Stimulated activated CD4-positive, alpha-beta T cell treated with anti-CD3 and anti-CD28 coated beads, Interleukin-1b, Interleukin-23, amount 100 ng/mL, for 1 hour (primary cell): ENCODE data around the gene MSI1.

Experiments
- DNase-seq, 2 donors: peaks; one replicate each; pipeline ENCODE4 v3.0.0-alpha.2; 2020; ENCODE audit warnings: low read depth in 2 of 2

Gene MSI1

DNA sequence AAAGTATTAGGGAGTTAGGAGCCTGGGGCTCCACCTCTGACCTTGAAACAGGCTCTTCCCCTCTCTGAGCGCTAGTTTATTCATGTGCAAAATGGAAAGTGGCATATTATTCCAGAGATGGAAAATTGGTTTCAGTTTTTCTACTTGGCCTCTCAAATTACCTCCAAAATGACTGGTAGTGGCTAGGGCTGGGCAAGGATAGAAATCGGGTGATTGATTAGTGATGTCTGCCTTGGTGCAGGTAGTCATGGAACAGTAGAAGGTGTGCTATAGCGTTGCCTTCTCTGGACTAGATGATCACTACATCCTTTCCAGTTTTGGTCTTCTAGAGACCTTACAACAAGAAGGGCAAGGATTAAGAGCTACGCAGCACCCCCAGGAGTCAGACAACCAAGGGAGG, 8.6 kb upstream of the MSI1 start:
- DNase-seq, result no peak

DNA sequence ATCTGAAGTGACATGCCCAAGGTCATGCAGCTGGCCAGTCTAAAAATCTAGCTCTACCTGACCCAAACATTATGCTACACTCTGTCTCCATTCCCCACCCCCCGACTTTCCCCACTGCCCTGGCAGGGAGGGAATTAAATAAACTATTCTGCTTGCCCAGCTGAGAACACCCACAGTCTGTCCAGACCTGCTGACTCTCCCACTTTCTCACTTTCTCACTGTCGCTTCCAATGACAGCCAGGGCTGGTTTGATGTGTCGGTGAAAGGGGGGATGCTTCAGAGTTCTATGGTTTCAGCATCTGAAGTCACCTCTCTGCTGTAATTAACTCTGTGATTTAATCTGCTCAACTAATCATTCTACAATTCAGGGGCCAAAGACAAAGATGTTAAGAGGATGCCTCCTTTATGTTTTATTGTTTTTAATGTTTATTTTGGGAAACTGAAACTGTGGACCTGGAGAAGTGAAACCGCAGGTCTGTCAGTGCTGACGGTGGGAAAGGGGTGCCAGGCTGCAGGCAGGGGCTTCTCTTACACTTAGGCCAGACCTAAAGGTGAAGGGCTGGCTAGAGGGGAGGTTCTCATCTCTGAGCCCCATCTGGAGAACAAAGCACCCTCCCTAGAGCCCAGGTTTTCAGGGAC, 8.1 kb upstream of the MSI1 start:
- DNase-seq, result no peak

DNA sequence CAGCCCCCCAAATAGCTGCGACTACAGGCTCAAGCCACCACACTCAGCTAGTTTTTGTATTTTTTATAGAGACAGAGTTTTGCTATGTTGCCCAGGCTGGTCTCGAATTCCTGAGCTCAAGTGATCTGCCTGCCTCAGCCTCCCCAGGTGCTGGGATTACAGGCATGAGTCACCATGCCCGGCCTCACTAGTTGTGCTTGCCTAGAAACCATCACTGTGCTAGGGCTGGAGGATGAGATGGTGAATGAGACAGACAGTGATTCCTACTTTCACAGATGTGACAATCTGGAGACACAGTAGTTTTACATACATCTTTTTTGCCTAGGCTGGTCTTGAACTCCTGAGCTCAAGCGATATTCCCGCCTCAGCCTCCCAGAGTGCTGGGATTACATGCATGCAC, 7.5 kb upstream of the MSI1 start:
- DNase-seq, result no peak

DNA sequence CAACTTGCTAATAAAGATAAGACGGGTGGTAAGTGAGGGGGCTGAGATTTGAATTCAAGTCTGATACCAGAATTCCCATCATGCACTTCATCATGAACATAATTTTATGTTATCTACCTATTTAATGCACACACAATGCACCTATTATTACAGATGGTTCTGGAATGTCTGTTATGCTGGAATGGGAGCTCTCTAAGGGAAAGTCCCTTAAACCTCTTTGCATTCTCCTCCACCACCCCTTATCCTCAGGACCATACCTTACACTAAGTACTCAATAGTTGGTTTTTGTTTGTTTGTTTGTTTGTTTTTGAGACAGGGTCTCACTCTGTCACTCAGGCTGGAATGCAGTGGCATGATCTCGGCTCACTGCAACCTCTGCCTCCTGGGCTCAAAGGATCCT, 7.0 kb upstream of the MSI1 start:
- no peak for DNase-seq

DNA sequence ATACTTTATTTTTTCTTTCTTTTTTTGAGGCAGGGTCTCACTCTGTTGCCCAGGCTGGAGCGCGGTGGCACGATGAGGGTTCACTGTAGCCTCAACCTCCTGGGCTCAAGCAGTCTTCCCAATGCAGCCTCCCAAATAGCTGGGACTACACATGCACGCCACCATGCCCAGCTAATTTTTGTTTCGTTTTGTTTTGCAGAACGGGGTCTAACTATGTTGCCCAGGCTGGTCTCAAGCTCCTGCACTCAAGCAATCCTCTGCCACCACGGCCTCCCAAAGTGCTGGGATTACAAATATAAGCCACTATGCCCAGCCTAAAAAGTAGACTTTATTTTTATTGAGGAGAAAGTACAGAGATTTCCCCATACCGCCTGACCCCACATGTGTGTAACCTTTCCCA, 4.7 kb upstream of the MSI1 start:
- no peak for DNase-seq

DNA sequence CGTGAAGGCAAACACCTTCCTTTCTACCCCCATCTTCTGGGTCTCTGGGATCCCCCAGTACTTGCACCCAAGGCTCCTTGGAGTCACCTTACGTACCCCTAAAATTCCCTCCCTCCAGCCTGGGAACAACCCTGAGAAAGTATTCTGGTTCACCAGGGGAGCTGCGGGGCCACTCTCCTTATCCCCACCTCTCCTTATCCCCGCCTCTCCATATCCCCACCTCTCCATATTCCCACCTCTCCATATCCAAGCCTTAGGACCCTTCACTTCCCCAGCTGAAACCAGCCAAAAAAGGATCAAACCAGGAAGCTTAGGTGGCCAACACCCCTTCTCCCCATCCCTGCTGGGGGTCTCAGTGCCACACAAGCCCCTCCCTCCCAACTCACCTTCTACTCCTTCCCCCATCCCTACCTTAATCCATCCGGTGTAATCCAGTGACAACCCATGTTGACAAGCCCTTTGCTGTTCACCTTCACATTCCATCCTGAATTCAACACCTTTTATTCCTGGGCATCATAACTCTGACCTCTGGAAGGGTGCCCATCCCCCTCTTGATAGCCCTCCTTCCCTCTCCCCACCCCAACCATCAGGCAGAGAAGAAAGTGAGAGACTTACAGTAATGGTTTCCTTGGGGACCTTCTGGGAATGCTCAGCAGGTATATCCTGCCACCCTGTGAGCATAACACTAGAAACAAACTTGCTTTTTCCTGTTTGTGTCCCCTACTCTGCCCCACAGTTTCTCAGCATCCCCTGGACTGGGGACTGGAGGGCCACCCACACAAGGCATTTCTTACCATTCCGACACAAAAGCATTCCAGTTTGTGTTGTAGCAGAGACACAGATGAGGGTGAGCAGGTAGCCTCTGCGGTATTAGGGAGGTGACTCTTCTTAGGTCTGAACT, 1.6 kb upstream of the MSI1 start:
- DNase-seq, result no peak

DNA sequence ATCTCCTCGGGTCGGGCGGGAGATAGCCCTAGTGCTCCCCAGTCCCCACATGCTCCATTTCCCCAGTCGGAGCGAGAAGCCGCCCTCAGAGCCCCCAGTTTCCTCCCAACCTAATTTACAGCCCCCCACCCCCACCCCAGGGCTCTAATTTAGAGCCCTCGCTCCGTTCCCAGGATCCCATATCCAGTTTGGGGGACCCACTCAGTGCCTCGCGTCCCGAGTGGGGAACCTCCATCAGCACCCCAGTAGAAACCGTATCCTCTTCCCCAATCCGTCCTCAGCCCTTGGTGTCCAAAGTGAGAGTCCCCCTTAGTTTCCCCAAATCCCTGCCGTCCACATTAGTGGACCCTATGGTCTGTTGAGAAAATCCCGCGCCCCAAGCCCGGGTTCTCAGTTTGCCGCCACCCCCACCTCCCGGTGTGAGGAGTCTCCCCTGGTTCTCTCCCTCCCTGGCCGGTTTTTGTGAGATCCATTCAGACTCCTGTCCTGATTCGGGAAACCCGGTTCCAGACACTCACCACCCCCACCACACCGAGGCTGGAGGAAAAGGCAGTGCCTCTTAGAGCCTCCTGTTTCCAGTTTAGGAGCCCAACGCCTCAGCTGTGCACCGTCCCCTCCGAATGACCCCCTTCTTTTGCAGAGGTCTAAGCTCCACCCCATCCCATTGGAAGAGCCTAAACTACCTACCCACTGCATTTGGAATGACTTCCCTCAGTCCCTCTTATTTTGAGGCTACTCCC, 809 bp upstream of the MSI1 start:
- no peak for DNase-seq

DNA sequence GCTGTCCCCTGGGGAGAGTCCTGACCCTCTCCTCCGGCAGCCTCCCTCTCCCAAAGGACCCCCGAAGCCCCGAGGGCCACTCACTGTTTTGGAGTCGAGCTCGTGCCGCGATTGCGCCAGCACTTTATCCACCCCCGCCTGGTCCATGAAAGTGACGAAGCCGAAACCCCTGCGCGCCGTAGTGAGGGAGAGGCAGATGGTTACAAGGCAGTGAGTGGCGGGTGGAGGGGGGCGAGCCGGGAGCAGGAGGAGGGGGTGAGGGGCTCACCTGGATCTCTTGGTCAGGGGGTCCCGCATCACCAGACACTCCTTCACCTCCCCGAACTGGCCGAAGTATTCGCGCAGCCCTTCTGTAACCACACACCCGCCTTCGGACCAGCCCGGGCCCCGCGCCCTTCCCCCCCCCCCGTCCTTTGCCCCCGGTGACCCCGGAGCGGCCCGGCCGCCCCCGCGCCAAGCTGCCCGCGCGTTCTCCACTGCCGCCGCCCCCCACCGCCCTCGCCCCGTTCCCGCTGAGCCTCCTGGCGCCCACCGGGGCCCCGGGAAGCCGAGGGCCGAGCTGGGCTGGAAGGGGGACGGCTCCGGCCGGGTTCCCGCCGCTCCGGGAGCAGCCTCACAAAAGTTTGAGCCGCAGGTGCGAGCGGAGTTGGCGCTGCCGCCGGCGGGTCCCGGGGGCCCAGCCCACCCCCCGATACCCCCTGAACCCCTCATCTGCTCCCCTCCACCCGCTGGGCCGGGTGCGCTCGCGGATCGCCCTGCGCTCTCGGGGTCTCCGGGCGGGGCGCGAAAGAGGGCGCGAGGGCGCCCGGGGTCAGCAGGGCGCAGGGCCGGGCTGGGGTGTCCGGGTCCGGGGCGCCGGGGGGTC, 808 bp downstream of the MSI1 start:
- DNase-seq, result no peak

DNA sequence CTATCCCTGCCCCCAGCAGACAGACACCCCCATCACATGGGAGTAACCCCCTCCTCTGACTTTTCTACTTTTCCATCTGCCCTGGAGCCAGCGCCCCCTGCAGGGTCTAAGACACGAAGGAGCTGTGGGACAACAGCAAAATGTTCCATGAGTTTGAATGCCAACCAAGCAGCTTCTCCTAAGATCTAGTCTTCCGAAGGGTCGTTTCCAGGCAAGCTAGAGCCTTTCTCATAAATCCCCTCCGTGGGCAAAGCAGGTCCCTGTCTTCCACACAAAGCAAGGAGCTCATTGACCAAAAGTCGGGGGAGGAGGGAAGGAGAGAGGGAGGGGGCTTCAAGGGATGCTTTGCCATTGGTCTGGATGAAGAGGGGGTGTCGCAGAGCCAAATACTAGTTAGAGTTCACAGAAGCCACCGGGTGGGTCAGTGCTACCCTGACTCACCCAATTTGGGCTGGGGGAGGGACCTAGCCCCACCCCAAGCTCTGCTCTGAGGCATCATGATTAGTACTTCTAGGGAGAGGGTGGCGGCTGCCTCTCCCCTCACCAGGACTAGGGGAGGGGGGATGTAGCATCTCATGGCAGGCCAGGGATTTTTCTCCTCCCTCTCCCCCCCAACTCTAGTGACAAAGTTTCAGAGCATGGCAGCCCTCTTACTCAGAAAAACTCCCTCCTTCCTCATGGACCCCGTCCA, 1.6 kb downstream of the MSI1 start:
- no peak for DNase-seq

DNA sequence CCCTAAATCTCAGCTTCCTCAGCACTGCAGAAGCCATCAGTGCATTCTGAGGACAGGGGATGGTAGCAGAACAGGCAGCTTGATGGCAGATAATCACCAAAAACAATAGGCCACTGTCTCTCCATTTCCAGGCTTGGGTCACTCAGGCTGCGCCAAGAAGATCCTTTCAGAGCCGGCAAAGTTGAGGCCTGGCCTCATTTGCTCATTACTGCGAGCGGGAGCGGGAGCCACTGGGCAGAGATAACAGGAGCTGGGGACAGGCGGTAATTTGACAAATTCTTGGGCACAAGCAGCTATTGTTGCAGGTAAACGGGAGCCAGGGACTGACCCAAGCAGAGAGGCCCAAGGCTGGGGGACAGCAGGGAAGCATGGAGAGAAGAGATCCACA, 2.1 kb downstream of the MSI1 start:
- DNase-seq, result no peak

DNA sequence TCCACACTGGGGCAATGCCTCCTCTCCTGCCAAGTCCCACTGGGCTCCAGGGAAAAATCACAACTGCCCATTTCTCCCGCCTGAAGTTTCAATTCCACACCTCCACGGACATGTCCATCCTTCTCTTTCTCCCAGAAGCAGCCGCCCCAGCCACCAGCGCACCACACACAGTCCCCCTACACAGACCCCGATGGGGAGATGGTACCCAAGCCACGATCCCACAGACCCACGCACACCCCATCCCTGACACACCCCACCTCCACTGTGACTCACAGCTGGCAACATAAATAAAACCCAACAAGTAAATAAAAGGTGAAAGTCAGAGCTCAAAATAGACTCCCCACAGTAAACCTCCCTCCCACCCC, 2.6 kb downstream of the MSI1 start:
- DNase-seq, result no peak

DNA sequence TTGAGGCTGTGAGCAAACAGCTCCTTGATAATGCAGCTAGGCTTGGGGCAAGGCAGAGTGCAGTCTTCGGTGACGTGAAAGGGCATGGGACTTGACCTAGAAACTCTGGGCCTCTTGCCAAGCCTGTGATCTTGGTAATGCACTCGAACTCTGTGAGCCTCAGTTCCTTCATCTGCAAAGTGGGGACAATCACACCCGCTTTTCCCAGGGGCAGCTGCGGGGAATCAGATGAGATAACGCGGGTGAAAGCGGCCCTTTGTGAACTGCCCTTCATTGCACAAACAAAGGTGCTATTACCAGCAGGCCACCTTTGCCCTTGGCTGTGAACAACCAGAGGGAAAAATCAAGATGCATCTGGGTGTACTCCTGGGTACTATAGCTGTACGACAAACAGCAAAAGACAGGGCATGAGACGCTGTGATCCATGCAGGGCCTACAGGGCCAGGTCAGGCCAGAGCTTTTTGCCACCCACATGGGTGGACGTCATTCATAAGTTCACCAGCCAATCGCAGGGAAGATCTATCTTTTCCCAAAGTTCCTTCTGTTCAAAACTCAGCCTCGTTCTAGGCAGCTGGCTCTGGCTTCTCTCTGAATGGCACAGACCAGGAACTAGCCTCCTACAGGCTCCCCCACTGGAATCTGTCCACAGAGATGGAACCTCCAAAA, 3.2 kb downstream of the MSI1 start:
- DNase-seq, result no peak

DNA sequence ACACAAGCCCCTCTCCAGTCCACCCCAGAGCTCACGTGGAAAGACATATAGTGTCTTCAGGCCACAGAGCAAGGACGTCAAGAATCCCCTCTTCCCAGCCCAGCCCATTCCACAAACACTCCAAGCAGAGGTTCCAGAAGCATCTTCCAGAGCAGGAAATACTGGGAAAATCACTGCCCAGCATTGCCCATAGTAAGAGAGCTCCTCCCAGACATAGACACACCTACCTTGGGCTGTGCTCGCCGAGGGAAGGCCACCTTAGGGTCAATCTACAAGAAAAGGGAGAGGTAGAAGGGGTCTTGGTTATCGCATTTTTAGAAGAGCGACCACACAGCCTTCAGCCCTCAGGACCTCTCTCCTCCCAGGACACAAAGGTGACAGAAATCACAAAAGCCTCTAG, 4.5 kb downstream of the MSI1 start:
- no peak for DNase-seq

DNA sequence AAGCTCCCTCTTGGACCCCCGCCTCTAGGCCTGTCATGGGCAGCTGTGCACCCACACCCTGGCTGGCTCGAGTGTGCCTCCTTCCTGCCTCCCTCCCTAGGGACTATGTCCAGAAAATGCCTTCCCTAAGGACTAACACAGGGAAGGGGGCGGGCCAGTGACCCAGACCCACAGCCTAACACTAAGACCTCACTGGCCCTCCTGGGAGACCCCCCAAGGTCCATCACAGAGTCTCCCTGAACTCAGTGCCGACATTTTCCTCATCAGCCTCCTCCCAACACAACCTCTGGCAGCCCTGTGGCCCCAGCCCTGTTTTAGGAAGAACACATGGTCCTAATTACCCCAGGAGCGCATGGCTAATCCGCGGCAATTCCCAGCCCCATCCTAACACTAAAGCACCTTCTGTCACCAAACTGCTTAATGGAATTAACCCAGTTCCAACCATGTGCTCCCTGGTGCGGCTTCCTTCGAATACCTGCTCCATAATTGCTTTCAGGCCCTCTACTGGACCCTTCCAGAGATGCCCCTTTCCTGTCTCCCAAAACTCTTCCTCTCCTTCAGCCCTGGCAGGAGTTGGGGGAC, 5.6 kb downstream of the MSI1 start:
- no peak for DNase-seq

DNA sequence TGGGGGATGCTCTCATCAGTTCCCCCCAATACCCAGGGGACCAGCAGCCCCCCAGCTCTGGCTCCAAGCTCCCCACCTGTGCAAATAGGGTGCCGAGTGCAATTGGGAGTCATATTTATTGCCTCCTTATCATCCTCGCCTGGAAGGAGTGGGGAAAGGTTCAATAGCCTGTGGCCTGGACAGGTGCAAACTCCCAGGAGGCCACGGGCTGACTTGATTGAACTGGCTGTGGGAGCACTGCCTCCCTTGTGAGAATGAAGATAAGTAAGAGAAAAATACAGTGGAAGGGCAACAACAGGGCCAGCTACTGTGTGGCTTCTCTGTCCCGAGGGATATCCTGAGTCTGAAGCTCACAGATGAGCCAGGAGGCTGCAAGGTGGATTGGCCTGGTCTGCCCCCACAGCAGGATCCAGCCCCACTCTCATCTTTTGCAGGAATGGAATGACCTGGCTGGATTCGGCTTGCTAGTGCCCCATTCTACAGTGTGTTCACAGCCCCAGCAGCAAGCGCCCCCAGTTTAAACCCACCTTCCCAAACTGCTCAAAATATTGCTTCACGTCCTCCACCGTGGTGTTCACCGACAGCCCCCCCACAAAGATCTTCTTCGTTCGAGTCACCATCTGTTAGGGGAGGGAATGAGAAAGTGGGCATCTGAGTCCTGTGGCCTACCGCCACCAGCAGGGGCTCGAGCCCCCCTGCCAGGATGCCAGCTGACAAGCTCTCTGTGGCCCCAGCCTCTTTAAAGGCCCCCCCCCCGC, 6.3 kb downstream of the MSI1 start:
- no peak for DNase-seq

DNA sequence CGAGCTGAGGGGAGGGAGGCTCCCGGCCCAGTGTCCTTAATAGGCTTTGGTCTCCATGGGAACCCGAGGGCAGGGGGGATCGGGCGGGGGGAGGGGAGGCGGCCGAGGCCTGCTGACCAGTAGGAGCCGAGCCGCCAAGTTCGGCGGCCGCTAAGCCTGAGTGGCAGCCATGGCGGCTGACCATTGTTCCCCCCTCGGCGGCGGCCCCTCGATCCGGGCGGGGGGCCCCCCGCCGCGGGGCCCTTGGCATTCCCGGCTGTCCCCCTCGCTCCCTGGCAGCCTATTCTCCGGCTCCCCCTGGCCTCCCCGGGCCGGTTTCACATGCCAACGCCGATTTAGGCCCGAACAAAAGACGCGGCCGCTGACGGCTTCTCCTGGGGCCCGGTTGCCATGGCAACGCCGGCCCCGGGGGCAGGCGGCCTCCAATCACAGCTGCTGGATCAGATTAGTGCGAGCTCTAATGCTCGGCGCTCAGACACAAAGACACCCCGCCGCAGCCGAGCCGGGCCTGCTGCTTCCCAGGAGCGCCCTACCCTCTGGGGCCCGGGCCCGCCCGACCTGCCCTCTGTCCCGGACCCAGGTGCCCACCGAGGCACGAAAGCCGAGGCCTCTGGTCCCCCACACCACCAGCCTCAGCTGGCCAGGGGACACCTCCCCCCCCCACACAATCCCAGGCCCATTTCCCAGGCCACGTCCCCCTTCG, 7.3 kb downstream of the MSI1 start:
- DNase-seq, result no peak

DNA sequence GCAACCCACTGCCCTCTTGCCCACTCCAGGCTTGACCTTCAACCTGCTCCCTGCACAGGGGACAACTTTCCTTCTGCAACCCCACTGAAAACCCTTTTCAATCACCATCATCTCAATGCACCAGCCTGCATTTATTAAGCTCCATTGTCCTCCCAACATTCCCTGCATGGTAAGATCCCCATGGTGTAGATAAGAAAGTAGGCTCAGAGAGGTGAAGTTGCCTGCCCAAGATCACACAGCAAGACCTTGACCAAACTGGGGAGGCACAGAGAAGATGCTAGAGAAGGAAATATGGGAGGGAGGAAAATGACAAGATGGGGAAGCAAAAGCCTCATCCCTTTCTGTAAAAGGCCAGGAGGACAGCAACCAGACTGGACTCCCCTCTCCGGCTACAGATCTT, 9.8 kb downstream of the MSI1 start:
- DNase-seq, result no peak

DNA sequence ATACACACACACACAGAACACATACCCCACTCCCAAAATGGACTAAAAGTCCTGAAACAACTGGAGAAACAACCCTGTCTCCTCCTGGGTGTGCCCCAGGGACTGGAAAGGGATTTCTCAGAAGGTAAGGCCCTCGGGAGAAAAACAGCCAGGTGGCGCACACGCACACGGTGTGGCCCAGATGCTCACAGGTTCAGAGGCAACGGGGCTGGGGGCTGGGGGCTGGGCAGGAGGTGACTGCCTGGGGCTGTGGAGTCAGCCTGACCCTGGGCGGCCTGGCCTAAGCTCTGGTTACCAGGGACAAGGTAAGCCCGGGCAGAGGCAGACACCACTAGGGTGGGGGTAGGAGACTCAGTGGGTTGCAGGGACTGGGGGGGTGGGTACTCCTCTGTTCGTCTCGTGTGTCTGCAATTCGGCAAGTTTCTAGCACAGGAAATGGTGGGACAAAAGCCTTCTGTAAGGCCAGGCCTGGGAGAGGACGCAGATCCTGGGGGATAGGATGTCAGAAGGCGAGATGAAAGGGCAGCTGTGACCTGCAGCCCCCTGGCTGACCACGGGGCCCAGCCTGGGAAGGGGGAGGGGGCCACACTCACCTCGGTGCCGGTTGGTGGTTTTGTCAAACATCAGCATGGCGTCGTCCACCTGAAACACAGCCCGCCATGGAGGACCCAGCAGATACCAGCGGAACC, 10.4 kb downstream of the MSI1 start:
- no peak for DNase-seq
